Stimulated activated CD4-positive, alpha-beta T cell treated with anti-CD3 and anti-CD28 coated beads, Interleukin-2, amount 100 ng/mL, for 4 hours (primary cell): ENCODE results near the gene MYMX.

Source experiments
- DNase-seq: peaks from one replicate; pipeline ENCODE4 v3.0.0-alpha.2; 2020; ENCODE audit warnings: low read depth

The MYMX gene

GRCh38 chr6:44264154-44265006, 47.7 kb downstream of the MYMX start:
- DNase-seq, result no peak

- peak; percentile 94 for DNase-seq
Observed at GRCh38 chr6:44265007-44265721, 48.4 kb downstream of the MYMX start, which contains the start of gene NFKBIE. Gene NFKBIE (minus strand): TSS chr6:44265551. CDS start chr6:44265346, 205 bp downstream.

- no peak for DNase-seq
Observed at GRCh38 chr6:44265722-44266233, 49.1 kb downstream of the MYMX start.

- no peak for DNase-seq
Observed at GRCh38 chr6:44266347-44266746, 49.6 kb downstream of the MYMX start.

GRCh38 chr6:44267252-44267651, 50.5 kb downstream of the MYMX start:
- DNase-seq, result no peak
